Bronchial epithelial cell (primary cell): ENCODE data around the gene KAZN. TPM values are rescaled to one million over a fixed set of nuclear protein-coding genes. Genes with fewer than 3 reads are reported as not detected.
A peak's percentile ranks its signal among the peaks of the same experiment; 100 is the strongest.

Experiments
- DNase-seq: peaks from one replicate; pipeline ENCODE4 v3.0.0-alpha.2; 2010; ENCODE audit warnings: low read depth
- FAIRE-seq: peaks from 2 replicates; lab custom pipeline; 2011; peaks lifted over from hg19 to GRCh38; lab: Jason Lieb, UNC
- H3K27me3 ChIP-seq: 2 replicates; pipeline ENCODE4 v1.5.1; 2011; ENCODE audit warnings: low read length; ENCODE audit not compliant: control insufficient read depth, insufficient read depth
- H3K36me3 ChIP-seq: 2 replicates; pipeline ENCODE4 v1.5.1; 2011; ENCODE audit warnings: low read length; ENCODE audit not compliant: control insufficient read depth, insufficient read depth
- H3K4me3 ChIP-seq: 2 replicates; pipeline ENCODE4 v1.5.1; 2011; ENCODE audit warnings: mild to moderate bottlenecking, low read depth, low read length, control low read depth
- CTCF ChIP-seq: IDR thresholded peaks from 2 replicates; pipeline ENCODE4 v1.5.1; 2011; ENCODE audit warnings: mild to moderate bottlenecking, moderate library complexity, low read length, control low read depth, inconsistent platforms; ENCODE audit not compliant: insufficient read depth, severe bottlenecking
- total RNA-seq: library from RNA; depleted of rRNA; stranded (reverse); fragments of >200 nt; gene quantifications from 2 replicates; pipeline ENCODE4 v1.2.1, GENCODE V29; 2014

KAZN gene
- total RNA-seq, 1 donor from 2014 or later, result 4.7 TPM

- TF ChIP-seq CTCF, result no peak
- DNase-seq (no peak), FAIRE-seq (no peak)
- H3K36me3 ChIP-seq, result no peaks in the 10 kb centered on the region
- no peaks in the 10 kb centered on the region for H3K27me3 ChIP-seq
- no peak overlapping the region for H3K4me3 ChIP-seq
Measured at GRCh38 chr1:14661222-14661621, 62.7 kb downstream of the KAZN start.

GRCh38 chr1:14662116-14662515 is 63.6 kb downstream of the KAZN start:
- H3K36me3 ChIP-seq, result no peaks in the 10 kb centered on the region
- no peak overlapping the region for H3K4me3 ChIP-seq
- no peak for FAIRE-seq
- TF ChIP-seq CTCF, result no peak
- H3K27me3 ChIP-seq, result no peaks in the 10 kb centered on the region
- DNase-seq, result no peak

- DNase-seq (no peak), FAIRE-seq (no peak)
- no peaks in the 10 kb centered on the region for H3K36me3 ChIP-seq
- TF ChIP-seq CTCF, result no peak
- no peak overlapping the region for H3K4me3 ChIP-seq
- no peaks in the 10 kb centered on the region for H3K27me3 ChIP-seq
Measured at GRCh38 chr1:14663773-14664172, 65.3 kb downstream of the KAZN start.

- DNase-seq, result peak; percentile 17
- no peaks in the 10 kb centered on the region for H3K27me3 ChIP-seq
- FAIRE-seq, result no peak
- no peak overlapping the region for H3K4me3 ChIP-seq
- TF ChIP-seq CTCF, result no peak
- H3K36me3 ChIP-seq, result no peaks in the 10 kb centered on the region
Measured at GRCh38 chr1:14666373-14666772, 67.9 kb downstream of the KAZN start.

GRCh38 chr1:14666962-14667650 is 68.6 kb downstream of the KAZN start:
- FAIRE-seq, result peak; percentile 52

More at GRCh38 chr1:14666962-14667650, 68.6 kb downstream of the KAZN start:
- no peak for TF ChIP-seq CTCF
- DNase-seq, result no peak
- no peak overlapping the region for H3K4me3 ChIP-seq
- no peaks in the 10 kb centered on the region for H3K36me3 ChIP-seq
- H3K27me3 ChIP-seq, result no peaks in the 10 kb centered on the region
